ENCODE measurements around the gene WDCP. TPM values are rescaled to one million over a fixed set of nuclear protein-coding genes. Genes with fewer than 3 reads are reported as not detected.

Gene WDCP, protein sequence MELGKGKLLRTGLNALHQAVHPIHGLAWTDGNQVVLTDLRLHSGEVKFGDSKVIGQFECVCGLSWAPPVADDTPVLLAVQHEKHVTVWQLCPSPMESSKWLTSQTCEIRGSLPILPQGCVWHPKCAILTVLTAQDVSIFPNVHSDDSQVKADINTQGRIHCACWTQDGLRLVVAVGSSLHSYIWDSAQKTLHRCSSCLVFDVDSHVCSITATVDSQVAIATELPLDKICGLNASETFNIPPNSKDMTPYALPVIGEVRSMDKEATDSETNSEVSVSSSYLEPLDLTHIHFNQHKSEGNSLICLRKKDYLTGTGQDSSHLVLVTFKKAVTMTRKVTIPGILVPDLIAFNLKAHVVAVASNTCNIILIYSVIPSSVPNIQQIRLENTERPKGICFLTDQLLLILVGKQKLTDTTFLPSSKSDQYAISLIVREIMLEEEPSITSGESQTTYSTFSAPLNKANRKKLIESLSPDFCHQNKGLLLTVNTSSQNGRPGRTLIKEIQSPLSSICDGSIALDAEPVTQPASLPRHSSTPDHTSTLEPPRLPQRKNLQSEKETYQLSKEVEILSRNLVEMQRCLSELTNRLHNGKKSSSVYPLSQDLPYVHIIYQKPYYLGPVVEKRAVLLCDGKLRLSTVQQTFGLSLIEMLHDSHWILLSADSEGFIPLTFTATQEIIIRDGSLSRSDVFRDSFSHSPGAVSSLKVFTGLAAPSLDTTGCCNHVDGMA
- 36.9 and 40.0 TPM in 2 replicates for total RNA-seq (2021)
- long read RNA-seq, transcript WDCP-201 (4 exons, 3,817 nt) = major isoform, 114 of 143 reads
- long read RNA-seq, transcript WDCP-202 (3 exons, 3,700 nt) = minor isoform, 7 of 143 reads
- long read RNA-seq, partial matches to known transcripts = 17 of 143 reads
- long read RNA-seq, other reads (novel, unspliced or antisense) = 5 of 143 reads

DNA sequence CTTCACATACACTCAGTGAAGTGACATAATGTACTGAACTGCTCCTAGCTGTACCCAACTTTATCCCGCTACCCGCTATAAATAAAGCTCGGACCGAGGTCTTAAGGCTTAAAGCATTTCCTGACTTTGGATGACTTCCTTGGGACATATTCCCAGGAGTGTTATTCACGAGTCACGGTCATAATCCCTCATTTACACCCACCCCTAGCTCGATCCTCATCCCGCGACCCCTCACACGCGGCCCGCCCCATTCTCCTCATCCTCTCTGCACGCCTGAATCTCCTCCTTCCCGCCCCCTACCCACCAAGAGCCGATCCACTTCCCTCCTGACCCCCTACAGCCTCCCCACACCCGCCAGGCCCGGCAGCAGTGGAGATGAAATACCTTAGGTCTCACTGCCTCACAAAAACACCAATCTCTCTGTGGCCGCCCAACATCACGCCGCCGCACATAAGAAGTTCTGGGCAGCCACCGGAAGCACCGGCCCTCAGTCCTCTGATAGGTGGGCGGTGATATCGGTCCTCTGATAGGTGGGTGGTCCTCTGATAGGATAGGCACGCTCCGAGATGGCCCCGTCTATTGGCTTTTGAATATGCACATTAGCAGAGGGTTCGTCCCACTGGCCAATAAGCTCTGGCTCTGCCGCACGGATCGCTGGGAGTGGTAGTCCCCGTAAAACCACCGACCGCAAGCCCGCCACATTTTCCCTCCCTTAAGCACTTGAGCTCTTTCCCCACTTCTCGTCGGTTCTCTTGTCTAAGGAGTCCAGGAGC lies at the start of gene WDCP:
Gene WDCP (minus strand): TSS at position 462 of the 773 bp plus-strand sequence. CDS start 7,897 bp downstream, outside the sequence.
- Histone ChIP-seq H4K91ac (ENCODE audit: insufficient read length, low read depth, low read length) (no peak within 1 kb of the TSS), H3K79me1 (ENCODE audit: insufficient read depth, low read depth, low read length, poor library complexity, severe bottlenecking) (no peaks in the 10 kb centered on the region), H3K23me2 (ENCODE audit: insufficient read length, low read depth, low read length, poor library complexity, severe bottlenecking) (peaks cover 9% of the 10 kb centered on the region), H2AFZ (ENCODE audit: low read length) (no peak within 1 kb of the TSS), H3K9ac (ENCODE audit: extremely low read depth, insufficient read length, low read length) (peak within 1 kb of the TSS; percentile 89), H3K4me2 (ENCODE audit: insufficient read depth, insufficient read length, low read length) (peak within 1 kb of the TSS; percentile 97), H3T11ph (ENCODE audit: low read length) (no peak within 1 kb of the TSS), H2BK20ac (ENCODE audit: low read depth, low read length, poor library complexity, severe bottlenecking) (no peak within 1 kb of the TSS), H3K79me2 (ENCODE audit: insufficient read depth, low read length) (peaks cover 2% of the 10 kb centered on the region; the same call in 1 of the 2 replicates), H3K27ac (ENCODE audit: insufficient read length, low read depth, low read length) (peak within 1 kb of the TSS; percentile 13), H3K18ac (ENCODE audit: insufficient read length, low read depth, low read length) (no peak within 1 kb of the TSS), H2BK120ac (ENCODE audit: low read depth, low read length, poor library complexity, severe bottlenecking) (no peak within 1 kb of the TSS), H2BK15ac (ENCODE audit: low read depth, low read length) (no peak within 1 kb of the TSS), H4K8ac (replicated peaks; ENCODE audit: insufficient read length, low read depth, low read length) (no peak within 1 kb of the TSS), H3K4me1 (ENCODE audit: insufficient read depth, low read length) (0 out of 2 replicates have a peak, but pooled peaks cover 1% of the 10 kb centered on the region), H3K4ac (ENCODE audit: low read depth, low read length) (no peak within 1 kb of the TSS), H3K9me3 (ENCODE audit: control insufficient read depth, low read depth, low read length) (no peaks in the 10 kb centered on the region), H4K20me1 (ENCODE audit: control insufficient read depth, insufficient read depth, insufficient read length) (peaks cover 5% of the 10 kb centered on the region), H4K5ac (ENCODE audit: insufficient read length, low read depth, low read length) (no peak within 1 kb of the TSS), H3K14ac (ENCODE audit: insufficient read depth, low read length) (no peak within 1 kb of the TSS), H3K23ac (ENCODE audit: insufficient read length, low read depth, low read length) (no peak within 1 kb of the TSS), H3K27me3 (ENCODE audit: insufficient read depth, low read length) (no peaks in the 10 kb centered on the region), H2BK12ac (ENCODE audit: insufficient read length, low read depth, low read length) (no peak within 1 kb of the TSS), H2BK5ac (ENCODE audit: insufficient read length, low read length) (no peak within 1 kb of the TSS), H2AK5ac (ENCODE audit: insufficient read length, low read length) (no peak within 1 kb of the TSS), H3K56ac (ENCODE audit: insufficient read length, low read depth, low read length) (no peak within 1 kb of the TSS)
- WGBS (ENCODE audit: extremely low coverage, insufficient read length, low lambda C conversion rate) = no CpG with 5 or more reads among the region's 38 CpGs
- no peaks in the 10 kb centered on the region for H3K27me3 Mint-ChIP-seq (ENCODE audit: low read depth)
- peaks cover 0 to 7% (median 6%) of the 10 kb centered on the region in 3 experiments; a peak in 5 of 7 replicates for H3K36me3 Mint-ChIP-seq (ENCODE audit: insufficient read depth in 1 of 3, low read depth in 3 of 3)
- peak within 1 kb of the TSS; percentile 78 to 97 (median 97); a peak in 6 of 7 replicates for H3K27ac Mint-ChIP-seq
- DNase-seq = peak; percentile 99
- TF ChIP-seq, protein P1, sequence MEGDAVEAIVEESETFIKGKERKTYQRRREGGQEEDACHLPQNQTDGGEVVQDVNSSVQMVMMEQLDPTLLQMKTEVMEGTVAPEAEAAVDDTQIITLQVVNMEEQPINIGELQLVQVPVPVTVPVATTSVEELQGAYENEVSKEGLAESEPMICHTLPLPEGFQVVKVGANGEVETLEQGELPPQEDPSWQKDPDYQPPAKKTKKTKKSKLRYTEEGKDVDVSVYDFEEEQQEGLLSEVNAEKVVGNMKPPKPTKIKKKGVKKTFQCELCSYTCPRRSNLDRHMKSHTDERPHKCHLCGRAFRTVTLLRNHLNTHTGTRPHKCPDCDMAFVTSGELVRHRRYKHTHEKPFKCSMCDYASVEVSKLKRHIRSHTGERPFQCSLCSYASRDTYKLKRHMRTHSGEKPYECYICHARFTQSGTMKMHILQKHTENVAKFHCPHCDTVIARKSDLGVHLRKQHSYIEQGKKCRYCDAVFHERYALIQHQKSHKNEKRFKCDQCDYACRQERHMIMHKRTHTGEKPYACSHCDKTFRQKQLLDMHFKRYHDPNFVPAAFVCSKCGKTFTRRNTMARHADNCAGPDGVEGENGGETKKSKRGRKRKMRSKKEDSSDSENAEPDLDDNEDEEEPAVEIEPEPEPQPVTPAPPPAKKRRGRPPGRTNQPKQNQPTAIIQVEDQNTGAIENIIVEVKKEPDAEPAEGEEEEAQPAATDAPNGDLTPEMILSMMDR (conservative IDR thresholded peaks at IDR 0.05) = no peak
- peak within 1 kb of the TSS; percentile 97 to 99 for H3K4me3 Mint-ChIP-seq
- H3K4me1 Mint-ChIP-seq = peaks cover 15 to 22% of the 10 kb centered on the region in 2 experiments
- H3K9me3 Mint-ChIP-seq = no peaks in the 10 kb centered on the region
